Esophagus muscularis mucosa (tissue), 3 donors: ENCODE data around the gene RAB11A.

ENCODE experiments used
- CTCF ChIP-seq, 3 experiments: fragments of 200-600 bp in 2 of 3; fragments of 450-650 bp in 1 of 3; sonication (generic) in 2 of 3; IDR thresholded peaks; one replicate each; pipeline ENCODE4 v1.5.1; 2017 to 2019; ENCODE audit warnings: antibody characterized with exemption in 3 of 3, mild to moderate bottlenecking in 2 of 3, moderate library complexity in 1 of 3
- POLR2A ChIP-seq: fragments of 450-650 bp; IDR thresholded peaks from one replicate; pipeline ENCODE4 v1.6.1; 2017; ENCODE audit warnings: antibody characterized with exemption, moderate library complexity, mild to moderate bottlenecking, low read depth
- POLR2AphosphoS5 ChIP-seq, 2 donors: sonication (generic); formaldehyde crosslinking; IDR thresholded peaks; one replicate each; pipeline ENCODE4 v1.6.1; 2017; ENCODE audit warnings: antibody characterized with exemption in 2 of 2

GRCh38 chr15:65839354-65839901 is 29.9 kb upstream of the RAB11A start:
- TF ChIP-seq POLR2A (no peak), POLR2AphosphoS5 (IDR thresholded peaks at IDR 0.05) (no peak), CTCF (IDR thresholded peaks at IDR 0.05) (no peak)
